ENCODE results near the gene MPHOSPH6. TPM values are rescaled to one million over a fixed set of nuclear protein-coding genes. Genes with fewer than 3 reads are reported as not detected.
"Not testable (repeated sequence)": the region's sequence is repeated elsewhere in the genome, so short reads cannot be mapped to it uniquely, and the experiment has no call there.

The MPHOSPH6 gene
- 10 to 100 TPM; 46.7 to 59.6 (median 46.9) TPM for polyA plus RNA-seq (ENCODE audit: insufficient read length in 3 of 3)
- long read RNA-seq, donor 1, transcript MPHOSPH6-201 (5 exons, 1,103 nt): major isoform, 7 of 7 reads
- long read RNA-seq, donor 1, partial matches to known transcripts: 0 of 7 reads
- long read RNA-seq, donor 1, other reads (novel, unspliced or antisense): 0 of 7 reads
- long read RNA-seq, donor 2, transcript MPHOSPH6-201 (5 exons, 1,103 nt): major isoform, 25 of 36 reads
- long read RNA-seq, donor 2, partial matches to known transcripts: 9 of 36 reads
- long read RNA-seq, donor 2, other reads (novel, unspliced or antisense): 0 of 36 reads
- long read RNA-seq, donor 3, transcript MPHOSPH6-201 (5 exons, 1,103 nt): major isoform, 19 of 20 reads
- long read RNA-seq, donor 3, partial matches to known transcripts: 0 of 20 reads
- long read RNA-seq, donor 3, other reads (novel, unspliced or antisense): 0 of 20 reads
- long read RNA-seq, donor 4, transcript MPHOSPH6-207 (2 exons, 392 nt): minor isoform, 7 of 35 reads
- long read RNA-seq, donor 4, transcript MPHOSPH6-201 (5 exons, 1,103 nt): major isoform, 22 of 35 reads
- long read RNA-seq, donor 4, partial matches to known transcripts: 5 of 35 reads
- long read RNA-seq, donor 4, other reads (novel, unspliced or antisense): 0 of 35 reads
- long read RNA-seq, donor 5, transcript MPHOSPH6-201 (5 exons, 1,103 nt): major isoform, 11 of 12 reads
- long read RNA-seq, donor 5, partial matches to known transcripts: 0 of 12 reads
- long read RNA-seq, donor 5, other reads (novel, unspliced or antisense): 0 of 12 reads
- long read RNA-seq, donor 6, transcript MPHOSPH6-207 (2 exons, 392 nt): minor isoform, 5 of 15 reads
- long read RNA-seq, donor 6, transcript MPHOSPH6-201 (5 exons, 1,103 nt): major isoform, 9 of 15 reads
- long read RNA-seq, donor 6, partial matches to known transcripts: 0 of 15 reads
- long read RNA-seq, donor 6, other reads (novel, unspliced or antisense): 0 of 15 reads
- long read RNA-seq, donor 7, transcript MPHOSPH6-201 (5 exons, 1,103 nt): major isoform, 18 of 23 reads
- long read RNA-seq, donor 7, partial matches to known transcripts: 0 of 23 reads
- long read RNA-seq, donor 7, other reads (novel, unspliced or antisense): 0 of 23 reads
- long read RNA-seq, donor 8, transcript MPHOSPH6-201 (5 exons, 1,103 nt): major isoform, 7 of 7 reads
- long read RNA-seq, donor 8, partial matches to known transcripts: 0 of 7 reads
- long read RNA-seq, donor 8, other reads (novel, unspliced or antisense): 0 of 7 reads
- long read RNA-seq, donor 9, transcript MPHOSPH6-201 (5 exons, 1,103 nt): major isoform, 15 of 16 reads
- long read RNA-seq, donor 9, partial matches to known transcripts: 0 of 16 reads
- long read RNA-seq, donor 9, other reads (novel, unspliced or antisense): 0 of 16 reads
- long read RNA-seq, donor 10, transcript MPHOSPH6-201 (5 exons, 1,103 nt): major isoform, 20 of 27 reads
- long read RNA-seq, donor 10, partial matches to known transcripts: 6 of 27 reads
- long read RNA-seq, donor 10, other reads (novel, unspliced or antisense): 0 of 27 reads
- long read RNA-seq, donor 11, transcript MPHOSPH6-201 (5 exons, 1,103 nt): major isoform, 14 of 18 reads
- long read RNA-seq, donor 11, partial matches to known transcripts: 0 of 18 reads
- long read RNA-seq, donor 11, other reads (novel, unspliced or antisense): 0 of 18 reads
- long read RNA-seq, donor 12, transcript MPHOSPH6-201 (5 exons, 1,103 nt): major isoform, 22 of 31 reads
- long read RNA-seq, donor 12, partial matches to known transcripts: 6 of 31 reads
- long read RNA-seq, donor 12, other reads (novel, unspliced or antisense): 0 of 31 reads
- long read RNA-seq, donor 13, transcript MPHOSPH6-201 (5 exons, 1,103 nt): major isoform, 11 of 13 reads
- long read RNA-seq, donor 13, partial matches to known transcripts: 0 of 13 reads
- long read RNA-seq, donor 13, other reads (novel, unspliced or antisense): 0 of 13 reads
- long read RNA-seq, donor 14: 0 reads
- long read RNA-seq, donor 15: 0 reads
- long read RNA-seq, donor 16, transcript MPHOSPH6-201 (5 exons, 1,103 nt): major isoform, 27 of 30 reads
- long read RNA-seq, donor 16, partial matches to known transcripts: 0 of 30 reads
- long read RNA-seq, donor 16, other reads (novel, unspliced or antisense): 0 of 30 reads

GRCh38 chr16:82169861-82170845, at the start of gene MPHOSPH6:
Gene MPHOSPH6, minus strand, starts transcription at chr16:82170224. Its CDS starts 49 bp downstream, at chr16:82170175.
- DNase-seq: peak; percentile 93

GRCh38 chr16:82219298-82219697, 49.3 kb upstream of the MPHOSPH6 start:
- no peak for DNase-seq

DNA sequence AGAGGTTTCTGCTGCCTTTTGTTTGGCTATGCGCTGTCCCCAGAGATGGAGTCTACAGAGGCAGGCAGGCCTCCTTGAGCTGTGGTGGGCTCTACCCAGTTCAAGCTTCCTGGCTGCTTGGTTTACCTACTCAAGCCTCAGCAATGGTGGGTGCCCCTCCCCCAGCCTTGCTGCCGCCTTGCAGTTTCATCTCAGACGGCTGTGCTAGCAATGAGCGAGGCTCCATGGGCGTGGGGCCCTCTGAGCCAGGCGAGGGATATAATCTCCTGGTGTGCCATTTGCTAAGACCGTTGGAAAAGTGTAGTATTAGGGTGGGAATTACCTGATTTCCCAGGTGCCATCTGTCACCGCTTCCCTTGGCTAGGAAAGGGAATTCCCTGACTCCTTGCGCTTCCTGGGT, 39.3 kb upstream of the MPHOSPH6 start:
- DNase-seq: not testable (repeated sequence)

DNA sequence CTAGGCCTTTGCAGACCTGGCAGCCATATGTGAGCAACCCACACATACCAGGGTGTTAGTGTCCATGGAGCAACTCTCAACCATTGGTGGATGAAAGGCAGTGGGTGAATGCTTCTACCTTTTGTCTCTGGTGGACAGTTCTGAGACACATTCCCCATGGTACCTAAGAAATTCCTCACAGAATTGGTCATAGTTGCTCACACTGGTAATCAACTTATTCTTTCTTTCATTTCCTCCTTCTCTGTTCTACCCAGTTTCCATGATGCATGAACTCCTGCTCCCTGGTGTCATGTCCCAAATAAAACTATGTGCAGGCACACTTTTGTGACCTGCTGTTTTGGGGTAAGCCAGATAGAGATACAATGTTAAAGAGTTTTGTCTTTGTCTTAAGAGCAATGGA, 33.2 kb upstream of the MPHOSPH6 start:
- no peak for DNase-seq

DNA sequence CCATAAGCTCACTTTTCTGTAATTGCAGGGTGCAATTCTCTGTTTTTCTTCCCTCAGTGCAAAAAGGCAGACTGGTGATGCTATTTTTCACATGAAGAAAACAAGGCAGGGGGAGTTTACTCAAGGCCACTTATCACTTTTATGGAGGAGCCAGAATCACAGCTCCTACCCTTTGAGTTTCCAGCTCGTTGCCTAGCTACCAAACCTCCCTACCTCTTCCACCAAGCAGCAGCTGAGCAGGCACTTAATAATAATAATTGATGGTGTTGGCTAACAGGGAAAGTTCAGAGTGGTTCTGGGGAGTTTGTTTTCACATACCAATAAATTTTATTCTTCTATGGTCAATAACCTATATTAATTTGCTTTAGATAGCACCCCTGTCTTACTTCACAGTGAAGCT, 31.9 kb upstream of the MPHOSPH6 start:
- peak; percentile 88 for DNase-seq

DNA sequence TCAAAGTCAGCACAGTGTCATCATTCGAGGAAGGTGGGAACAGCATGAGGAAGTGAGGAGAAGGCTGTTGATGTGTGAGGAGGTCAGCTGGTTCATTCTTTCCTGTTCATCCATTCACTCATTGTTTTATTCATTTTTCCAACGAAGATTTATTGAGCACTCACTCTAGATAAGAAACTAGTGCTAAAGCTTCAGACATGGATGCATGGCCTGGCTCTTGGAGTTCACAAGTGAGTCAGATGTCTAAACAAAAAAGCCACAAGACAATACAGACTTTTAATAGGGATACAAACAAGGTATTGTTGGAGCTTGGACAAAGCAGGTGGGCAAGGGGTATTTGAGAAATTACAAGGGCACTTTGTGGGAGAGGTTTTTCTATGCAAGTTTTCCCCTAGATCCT, 31.3 kb upstream of the MPHOSPH6 start:
- no peak for DNase-seq

DNA sequence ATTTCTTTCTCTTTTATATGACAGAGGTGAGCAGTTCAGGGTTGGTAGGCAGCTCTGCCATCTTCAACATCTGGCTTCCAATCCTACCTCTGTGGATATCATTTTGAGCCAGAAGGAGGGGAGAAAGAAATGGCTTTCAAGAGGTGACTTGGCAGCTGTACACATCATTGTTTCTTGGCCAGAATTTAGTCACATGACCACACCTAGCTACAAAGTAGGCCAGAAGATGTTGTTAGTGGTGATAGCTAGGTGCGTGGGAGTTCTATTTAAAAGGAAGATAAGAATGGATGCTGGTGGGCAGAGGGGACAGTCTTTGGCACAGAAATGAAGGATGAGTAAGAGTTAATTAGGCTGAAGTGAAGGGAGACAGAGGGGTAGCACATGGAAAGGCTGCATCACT, 29.2 kb upstream of the MPHOSPH6 start:
- DNase-seq: no peak

DNA sequence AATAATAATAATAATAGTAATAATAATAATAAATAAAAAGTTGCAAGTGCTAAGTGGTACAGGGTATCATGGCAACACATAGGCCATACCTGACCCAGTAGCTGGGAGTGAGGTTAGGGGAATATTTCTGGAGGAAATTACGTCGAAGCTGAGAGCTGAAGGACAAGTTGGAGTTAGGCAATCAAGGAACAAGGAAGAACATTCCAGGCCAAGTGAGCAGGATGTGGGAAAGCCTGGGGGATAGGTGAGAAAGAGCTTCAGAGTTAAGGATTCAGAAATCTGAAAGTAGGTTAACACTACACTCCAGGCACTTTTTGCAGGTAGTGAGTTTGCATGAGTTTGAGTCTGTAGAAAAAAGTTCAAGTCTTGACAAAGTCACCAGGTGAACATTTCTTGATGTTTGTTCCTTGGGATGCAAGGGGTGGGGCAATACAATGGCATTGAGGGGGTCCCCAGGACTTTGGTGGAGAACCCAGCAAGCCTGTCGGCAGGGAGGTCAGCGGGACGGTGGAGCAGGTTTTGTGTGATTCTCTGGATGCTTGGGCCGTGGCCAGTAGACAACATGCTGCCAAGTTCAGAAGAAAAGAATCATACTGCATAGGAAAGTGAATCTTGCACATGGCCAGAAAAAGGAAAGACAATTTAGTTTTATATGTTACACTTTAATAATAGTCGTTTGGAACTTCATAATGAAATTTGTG, 27.7 kb upstream of the MPHOSPH6 start:
- DNase-seq: no peak

DNA sequence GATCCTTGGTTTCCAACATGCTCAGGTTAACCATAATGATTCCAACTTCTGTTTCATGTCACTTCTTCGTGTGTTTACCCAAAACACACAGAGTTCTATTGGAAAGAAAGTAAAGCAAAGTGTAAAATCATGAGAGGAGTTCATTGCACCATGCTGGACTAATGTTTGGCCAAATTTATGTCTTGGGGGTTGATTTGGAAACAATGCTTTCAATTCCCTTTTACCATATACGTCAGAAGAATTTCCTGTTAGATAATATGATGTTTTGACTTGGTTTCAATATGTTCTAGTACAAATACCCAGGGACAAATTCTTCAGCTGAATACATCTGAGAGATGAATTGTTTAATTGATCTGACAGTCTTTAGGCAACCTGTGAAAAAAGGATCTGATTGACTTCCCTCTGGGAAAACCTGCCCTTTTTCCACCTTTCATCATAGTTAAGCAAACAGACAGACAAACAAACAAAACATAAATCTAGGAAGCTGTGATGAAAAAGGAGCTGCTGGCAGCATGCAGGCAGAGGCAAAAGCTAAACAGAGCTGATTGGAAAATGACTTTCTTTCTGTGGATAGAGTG, 26.0 kb upstream of the MPHOSPH6 start:
- no peak for DNase-seq

- no peak for DNase-seq
These were observed 24.1 kb upstream of the MPHOSPH6 start for GRCh38 chr16:82194086-82194485.

DNA sequence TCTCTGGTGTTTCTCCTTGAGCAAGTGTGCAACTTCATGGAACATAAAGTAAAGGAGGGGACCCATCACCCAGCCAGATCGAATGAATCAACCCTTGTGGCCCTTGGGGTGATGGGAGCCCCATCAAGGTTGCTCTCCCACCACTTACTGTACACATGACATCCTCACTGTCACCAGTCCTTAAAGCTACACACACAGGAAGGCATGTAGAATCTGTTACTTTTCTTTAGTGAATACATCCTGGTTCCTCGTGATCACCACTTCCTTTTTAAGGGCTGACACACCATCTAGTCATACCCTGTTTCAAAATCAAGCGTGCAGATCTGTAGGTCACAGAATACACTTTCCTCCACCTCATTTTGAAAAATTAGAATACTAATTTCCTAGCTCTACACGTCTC, 22.6 kb upstream of the MPHOSPH6 start:
- DNase-seq: no peak

DNA sequence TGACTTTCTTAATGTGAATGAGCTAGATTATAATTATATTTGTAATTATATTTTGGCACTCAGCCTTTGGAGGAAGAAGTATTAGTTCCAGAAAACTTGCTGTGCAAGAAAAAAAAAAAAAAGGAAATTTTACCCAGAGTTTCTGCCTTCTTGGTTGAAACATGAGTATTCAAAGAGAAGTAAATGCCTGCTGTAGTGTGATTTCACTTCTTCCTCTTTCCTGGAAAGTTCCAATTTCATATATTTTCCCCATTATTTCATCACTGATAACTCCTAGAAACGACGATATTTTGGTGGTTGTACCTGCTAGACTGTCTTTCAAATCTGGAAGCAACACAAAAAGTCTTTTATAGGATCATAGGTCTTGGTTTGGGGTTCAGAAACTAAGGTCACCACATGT, 20.4 kb upstream of the MPHOSPH6 start:
- DNase-seq: no peak

- no peak for DNase-seq
These were observed 17.8 kb upstream of the MPHOSPH6 start for GRCh38 chr16:82187829-82188228.

- DNase-seq: no peak
These were observed 15.0 kb upstream of the MPHOSPH6 start for GRCh38 chr16:82185012-82185411.

- no peak for DNase-seq
These were observed 14.2 kb upstream of the MPHOSPH6 start for GRCh38 chr16:82184213-82184612.

GRCh38 chr16:82183004-82183397, 13.0 kb upstream of the MPHOSPH6 start:
- no peak for DNase-seq

GRCh38 chr16:82182266-82183003, 12.4 kb upstream of the MPHOSPH6 start:
- peak; percentile 54 for DNase-seq
